Natural killer cell (primary cell): ENCODE measurements around the gene GRAMD4. TPM values are rescaled to one million over a fixed set of nuclear protein-coding genes. Genes with fewer than 3 reads are reported as not detected.

ENCODE experiments used
- ATAC-seq, 3 donors: fragments of 150-1000 bp in 2 of 3; fragments of 200-7000 bp in 1 of 3; cut with Tn5 transposase; 1 replicate in 1 of 3; 2 replicates in 2 of 3; pipeline ENCODE4 v1.10.0; 2021; ENCODE audit warnings: mild to moderate bottlenecking in 2 of 3, moderate library complexity in 2 of 3
- DNase-seq, 2 donors: peaks; one replicate each; pipeline versions ENCODE4 v3.0.0 to v3.0.0-alpha.2; 2013 to 2021; ENCODE audit warnings: mixed read lengths in 1 of 2
- H3K27ac ChIP-seq: one replicate; pipeline ENCODE4 v1.5.1; 2013; ENCODE audit warnings: mild to moderate bottlenecking, low read length
- H3K27me3 ChIP-seq: one replicate; pipeline ENCODE4 v1.6.1; 2013; ENCODE audit warnings: low read length; ENCODE audit not compliant: control insufficient read depth, insufficient read depth
- H3K36me3 ChIP-seq: one replicate; pipeline ENCODE4 v1.6.1; 2013; ENCODE audit warnings: low read length; ENCODE audit not compliant: control insufficient read depth, insufficient read depth
- H3K4me1 ChIP-seq: one replicate; pipeline ENCODE4 v1.6.1; 2013; ENCODE audit warnings: low read length; ENCODE audit not compliant: control insufficient read depth, insufficient read depth
- H3K4me3 ChIP-seq: one replicate; pipeline ENCODE4 v1.5.1; 2013; ENCODE audit warnings: low read length
- H3K9me3 ChIP-seq: one replicate; pipeline ENCODE4 v1.6.1; 2013; ENCODE audit warnings: low read length; ENCODE audit not compliant: control insufficient read depth, insufficient read depth
- H3K27ac Mint-ChIP-seq, 2 donors: one replicate each; pipeline ENCODE4 v1.8.0; 2022; ENCODE audit warnings: mild to moderate bottlenecking in 2 of 2, mixed read lengths in 2 of 2, moderate library complexity in 1 of 2
- H3K27me3 Mint-ChIP-seq, 2 donors: one replicate each; pipeline ENCODE4 v1.8.0; 2022; ENCODE audit warnings: low read depth in 2 of 2, mixed read lengths in 2 of 2
- H3K36me3 Mint-ChIP-seq: one replicate; pipeline ENCODE4 v1.8.0; 2022; ENCODE audit warnings: mixed read lengths
- H3K4me1 Mint-ChIP-seq, 2 donors: one replicate each; pipeline ENCODE4 v1.8.0; 2022; ENCODE audit warnings: mixed read lengths in 2 of 2
- H3K4me3 Mint-ChIP-seq: one replicate; pipeline ENCODE4 v1.8.0; 2022; ENCODE audit warnings: mild to moderate bottlenecking, moderate library complexity, mixed read lengths
- H3K9me3 Mint-ChIP-seq, 2 donors: one replicate each; pipeline ENCODE4 v1.8.0; 2022; ENCODE audit warnings: mixed read lengths in 2 of 2
- WGBS: methylation state at CpG from one replicate; pipeline ENCODE4 v1.1.7; 2013; ENCODE audit warnings: missing lambda C conversion rate; ENCODE audit not compliant: insufficient coverage; 5-methylcytosine and 5-hydroxymethylcytosine counted together
- intact Hi-C: fragments of 100-400 bp; cut with micrococcal nuclease; formaldehyde crosslinking; loops from one replicate; pipeline ENCODE4 v1.14.2; 2022
- total RNA-seq, 4 donors: library from RNA; stranded (reverse); fragments of 120-200 nt in 1 of 4; gene quantifications; one replicate each; pipeline versions ENCODE4 v1.2.3 to v1.2.4, GENCODE V29; 2013 to 2022
- TF ChIP-seq, protein P1 (sequence below): fragments of 200-600 bp; IDR thresholded peaks from one replicate; pipeline ENCODE4 v1.8.0; 2022; ENCODE audit warnings: antibody characterized with exemption

The GRAMD4 gene
- total RNA-seq, 3 donors from 2014 or later (not counting 1 experiment from before 2014, with no cell fraction given): 30.0 to 78.5 (median 41.6) TPM

DNA sequence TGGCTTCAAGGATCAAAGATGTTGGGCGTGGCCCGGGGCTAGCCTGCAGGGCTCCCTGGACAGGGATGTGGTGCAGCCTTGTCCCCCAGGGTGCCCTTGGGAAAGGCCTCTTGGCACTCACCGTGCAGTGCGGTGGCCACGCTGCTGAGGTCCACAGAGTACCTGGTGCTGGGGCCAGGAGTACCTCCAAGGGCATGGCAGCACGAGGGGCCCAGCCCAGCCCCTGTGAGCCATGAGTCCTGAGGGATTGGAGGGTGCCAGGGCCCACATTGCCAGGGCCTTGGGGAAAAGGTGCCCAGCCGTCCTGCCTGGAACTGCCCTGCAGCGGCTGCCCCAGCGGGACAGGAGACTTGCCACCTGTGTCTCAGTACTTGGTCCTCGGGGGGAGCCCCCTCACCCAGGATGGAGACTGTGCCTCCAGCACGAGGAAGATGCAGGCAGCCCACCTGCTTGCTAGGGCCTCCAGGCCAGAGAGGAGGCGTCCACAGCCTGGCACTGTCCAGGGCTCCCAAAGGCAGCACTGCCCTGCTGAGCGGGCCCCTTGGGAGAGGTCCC is 44.2 kb downstream of the GRAMD4 start:
- TF ChIP-seq, protein P1, sequence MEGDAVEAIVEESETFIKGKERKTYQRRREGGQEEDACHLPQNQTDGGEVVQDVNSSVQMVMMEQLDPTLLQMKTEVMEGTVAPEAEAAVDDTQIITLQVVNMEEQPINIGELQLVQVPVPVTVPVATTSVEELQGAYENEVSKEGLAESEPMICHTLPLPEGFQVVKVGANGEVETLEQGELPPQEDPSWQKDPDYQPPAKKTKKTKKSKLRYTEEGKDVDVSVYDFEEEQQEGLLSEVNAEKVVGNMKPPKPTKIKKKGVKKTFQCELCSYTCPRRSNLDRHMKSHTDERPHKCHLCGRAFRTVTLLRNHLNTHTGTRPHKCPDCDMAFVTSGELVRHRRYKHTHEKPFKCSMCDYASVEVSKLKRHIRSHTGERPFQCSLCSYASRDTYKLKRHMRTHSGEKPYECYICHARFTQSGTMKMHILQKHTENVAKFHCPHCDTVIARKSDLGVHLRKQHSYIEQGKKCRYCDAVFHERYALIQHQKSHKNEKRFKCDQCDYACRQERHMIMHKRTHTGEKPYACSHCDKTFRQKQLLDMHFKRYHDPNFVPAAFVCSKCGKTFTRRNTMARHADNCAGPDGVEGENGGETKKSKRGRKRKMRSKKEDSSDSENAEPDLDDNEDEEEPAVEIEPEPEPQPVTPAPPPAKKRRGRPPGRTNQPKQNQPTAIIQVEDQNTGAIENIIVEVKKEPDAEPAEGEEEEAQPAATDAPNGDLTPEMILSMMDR: no peak
- H3K9me3 Mint-ChIP-seq: no peaks in the 10 kb centered on the region
- DNase-seq (no peak), ATAC-seq (no peak)
- Histone ChIP-seq H3K36me3 (peaks cover 40% of the 10 kb centered on the region), H3K4me3 (no peak overlapping the region), H3K27ac (no peak overlapping the region), H3K27me3 (no peaks in the 10 kb centered on the region), H3K4me1 (peaks cover 5% of the 10 kb centered on the region), H3K9me3 (no peaks in the 10 kb centered on the region)
- intact Hi-C loops: no loop called here
- H3K4me3 Mint-ChIP-seq: no peak overlapping the region
- no peaks in the 10 kb centered on the region for H3K27me3 Mint-ChIP-seq
- no peaks in the 10 kb centered on the region for H3K36me3 Mint-ChIP-seq
- WGBS: 93% methylated on average over 13 of the region's 13 CpGs
- no peak overlapping the region for H3K27ac Mint-ChIP-seq
- H3K4me1 Mint-ChIP-seq: peaks cover 0 to 5% of the 10 kb centered on the region in 2 donors

DNA sequence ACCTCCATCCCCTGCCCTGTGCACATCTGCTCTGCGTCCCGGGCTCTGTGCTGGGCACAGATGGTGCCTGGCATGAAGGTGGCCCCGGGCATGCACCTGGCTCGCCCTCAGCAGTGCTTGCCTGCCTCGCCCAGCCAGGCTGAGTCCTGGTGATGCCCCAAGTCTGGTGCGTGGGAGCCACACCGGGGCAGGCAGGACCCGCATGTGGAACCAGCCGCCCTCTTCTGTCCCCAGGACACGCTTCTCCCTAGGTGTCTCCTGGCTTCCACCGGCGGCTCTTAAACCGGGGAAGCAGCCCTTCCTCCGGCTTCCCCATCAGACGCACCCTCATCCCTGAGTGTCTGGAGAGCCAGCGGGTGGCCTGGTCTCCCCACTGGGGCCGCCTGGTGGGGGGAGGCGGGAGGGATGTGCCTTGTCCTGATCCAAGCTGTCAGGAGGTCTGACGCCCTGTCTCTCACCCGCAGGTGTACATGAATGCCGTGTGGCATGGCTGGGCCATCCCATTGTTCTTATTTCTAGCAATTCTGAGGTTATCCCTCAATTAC is 45.0 kb downstream of the GRAMD4 start:
- DNase-seq: no peak

DNA sequence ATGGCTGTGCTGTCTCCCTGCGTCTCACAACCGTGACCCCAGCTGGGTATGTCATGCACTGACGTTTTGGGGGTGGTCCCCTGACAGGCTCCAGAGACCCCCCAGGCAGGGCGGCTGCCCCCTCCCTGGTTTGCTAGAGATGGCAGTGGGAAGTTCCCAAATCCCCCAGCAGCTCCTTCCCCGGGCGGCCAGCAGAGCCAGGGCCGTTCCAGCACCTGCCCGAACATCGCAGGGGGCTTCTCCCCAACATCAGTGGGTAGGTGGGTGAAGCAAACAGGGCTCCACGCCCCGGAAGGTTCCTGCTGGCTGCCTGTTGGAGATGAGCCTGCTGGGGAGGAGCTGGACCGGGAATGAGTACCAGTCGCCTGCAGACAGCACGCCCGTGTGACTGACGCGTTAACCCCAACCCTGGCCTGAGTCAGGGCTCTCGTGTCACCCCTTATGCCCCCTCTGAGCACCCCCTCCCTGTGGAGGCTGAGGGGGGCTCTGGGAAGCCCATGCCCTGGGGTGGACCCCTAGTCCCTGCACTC is 45.6 kb downstream of the GRAMD4 start:
- peaks cover 44% of the 10 kb centered on the region for H3K36me3 ChIP-seq
- 92% methylated on average over 17 of the region's 18 CpGs for WGBS
- no peaks in the 10 kb centered on the region for H3K4me1 ChIP-seq
- no peaks in the 10 kb centered on the region for H3K27me3 ChIP-seq
- no peaks in the 10 kb centered on the region for H3K9me3 Mint-ChIP-seq
- TF ChIP-seq, protein P1: no peak
- H3K27ac Mint-ChIP-seq: no peak overlapping the region
- H3K4me3 ChIP-seq: no peak overlapping the region
- H3K4me1 Mint-ChIP-seq: no peaks in the 10 kb centered on the region
- DNase-seq (no peak), ATAC-seq (no peak)
- intact Hi-C loops: no loop called here
- H3K36me3 Mint-ChIP-seq: no peaks in the 10 kb centered on the region
- H3K27me3 Mint-ChIP-seq: no peaks in the 10 kb centered on the region
- no peaks in the 10 kb centered on the region for H3K9me3 ChIP-seq
- no peak overlapping the region for H3K27ac ChIP-seq
- no peak overlapping the region for H3K4me3 Mint-ChIP-seq

More for the DNA sequence above, 45.0 kb downstream of the GRAMD4 start:
- no peak overlapping the region for H3K4me3 Mint-ChIP-seq
- H3K27me3 Mint-ChIP-seq: no peaks in the 10 kb centered on the region
- peaks cover 0 to under 1% of the 10 kb centered on the region in 2 donors for H3K4me1 Mint-ChIP-seq
- no peaks in the 10 kb centered on the region for H3K27me3 ChIP-seq
- no peak overlapping the region for H3K27ac ChIP-seq
- TF ChIP-seq, protein P1: no peak
- no peaks in the 10 kb centered on the region for H3K9me3 ChIP-seq
- no peak overlapping the region for H3K4me3 ChIP-seq
- H3K36me3 Mint-ChIP-seq: no peaks in the 10 kb centered on the region
- peaks cover 1% of the 10 kb centered on the region for H3K4me1 ChIP-seq
- no peak overlapping the region for H3K27ac Mint-ChIP-seq
- intact Hi-C loops: no loop called here
- 94% methylated on average over 21 of the region's 21 CpGs for WGBS
- H3K36me3 ChIP-seq: peaks cover 42% of the 10 kb centered on the region
- no peaks in the 10 kb centered on the region for H3K9me3 Mint-ChIP-seq
- ATAC-seq: no peak
